ENCODE data around the gene DSC2.

DNA sequence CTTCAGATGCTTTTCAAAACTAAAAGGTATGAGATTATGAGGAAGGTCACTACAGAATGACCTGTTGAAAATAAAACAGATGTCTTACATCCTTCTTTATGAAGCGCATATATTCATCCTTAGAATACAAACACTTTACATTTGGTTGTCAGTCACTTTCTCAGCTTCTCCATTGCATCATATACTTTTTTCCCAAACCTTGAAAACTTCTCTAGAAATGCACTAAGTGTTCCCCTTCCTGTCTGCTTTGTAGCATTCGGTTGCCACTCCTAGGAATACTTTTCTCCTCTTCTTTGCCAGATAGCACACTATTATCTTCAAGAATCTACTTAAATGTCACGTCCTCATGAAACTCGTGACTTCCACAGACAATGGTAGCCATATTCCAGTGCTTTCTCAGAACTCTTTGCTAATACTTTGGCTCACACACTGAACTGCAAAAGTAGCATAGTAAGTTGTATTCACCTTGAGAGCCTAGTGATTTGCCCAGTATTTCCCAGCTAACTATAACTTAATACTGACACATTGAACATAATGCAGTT lies 32.8 kb upstream of the DSC2 start:
- TF ChIP-seq EZH2 (IDR thresholded peaks at IDR 0.05; ENCODE audit: insufficient read depth, low read length) (no peak), CTCF (IDR thresholded peaks at IDR 0.05; ENCODE audit: insufficient read depth, low read depth, low read length) (no peak)
